Glutamatergic neuron (in vitro differentiated cells): ENCODE results near the gene RO60. TPM values are rescaled to one million over a fixed set of nuclear protein-coding genes. Genes with fewer than 3 reads are reported as not detected.

Experiments
- DNase-seq: peaks from one replicate; pipeline ENCODE4 v3.0.0; 2022
- H3K27ac Mint-ChIP-seq: one replicate; pipeline ENCODE4 v1.8.0; 2020; ENCODE audit warnings: mild to moderate bottlenecking, mixed read lengths, inconsistent platforms; ENCODE audit not compliant: unreplicated experiment
- H3K27me3 Mint-ChIP-seq: one replicate; pipeline ENCODE4 v1.8.0; 2020; ENCODE audit warnings: mild to moderate bottlenecking, moderate library complexity, mixed read lengths, inconsistent platforms; ENCODE audit not compliant: unreplicated experiment
- H3K36me3 Mint-ChIP-seq: one replicate; pipeline ENCODE4 v1.8.0; 2020; ENCODE audit warnings: mild to moderate bottlenecking, mixed read lengths, inconsistent platforms; ENCODE audit not compliant: unreplicated experiment
- H3K4me1 Mint-ChIP-seq: one replicate; pipeline ENCODE4 v1.8.0; 2020; ENCODE audit warnings: mild to moderate bottlenecking, low read depth, mixed read lengths, inconsistent platforms; ENCODE audit not compliant: unreplicated experiment
- H3K4me3 Mint-ChIP-seq: one replicate; pipeline ENCODE4 v1.8.0; 2020; ENCODE audit warnings: mild to moderate bottlenecking, mixed read lengths, inconsistent platforms; ENCODE audit not compliant: unreplicated experiment
- H3K9me3 Mint-ChIP-seq: one replicate; pipeline ENCODE4 v1.8.0; 2020; ENCODE audit warnings: mild to moderate bottlenecking, moderate library complexity, mixed read lengths, inconsistent platforms; ENCODE audit not compliant: unreplicated experiment
- CTCF ChIP-seq: fragments of 200-600 bp; sonication (generic); IDR thresholded peaks from one replicate; pipeline ENCODE4 v1.5.0; 2021; ENCODE audit not compliant: partially characterized antibody, unreplicated experiment
- total RNA-seq: library from RNA; stranded (reverse); fragmentation: NEBNext Ultra II Directional; extraction: Animal tissue kit (Norgen Biotek cat#: 25700); gene quantifications from one replicate; pipeline ENCODE4 v1.2.1, GENCODE V29; 2021; ENCODE audit not compliant: unreplicated experiment

Gene RO60
- total RNA-seq, 1 donor from 2014 or later: 117 TPM

- Mint-ChIP-seq H3K4me1 (no peaks in the 10 kb centered on the region), H3K9me3 (peaks cover 4% of the 10 kb centered on the region), H3K27me3 (peaks cover 1% of the 10 kb centered on the region), H3K36me3 (no peaks in the 10 kb centered on the region), H3K4me3 (peak overlapping the region; percentile 93), H3K27ac (peak overlapping the region; percentile 55)
- no peak for TF ChIP-seq CTCF
- no peak for DNase-seq
Measured at GRCh38 chr1:193105821-193106177, 46.4 kb downstream of the RO60 start.

- no peak overlapping the region for H3K27ac Mint-ChIP-seq
- no peaks in the 10 kb centered on the region for H3K36me3 Mint-ChIP-seq
- no peak for DNase-seq
- H3K27me3 Mint-ChIP-seq: peaks cover 1% of the 10 kb centered on the region
- no peak for TF ChIP-seq CTCF
- H3K4me1 Mint-ChIP-seq: no peaks in the 10 kb centered on the region
- no peak overlapping the region for H3K4me3 Mint-ChIP-seq
- H3K9me3 Mint-ChIP-seq: peaks cover 4% of the 10 kb centered on the region
Measured at GRCh38 chr1:193108471-193108870, 49.1 kb downstream of the RO60 start.

Other genes starting within 250 kb of the RO60 start
- gene UCHL5, start 252 bp upstream of the RO60 start, total RNA-seq: 25.9 TPM
- gene GLRX2, start 45.8 kb downstream of the RO60 start, total RNA-seq: 7.2 TPM
- gene CDC73, start 62.4 kb downstream of the RO60 start, total RNA-seq: 40.0 TPM
- gene B3GALT2, start 127.0 kb downstream of the RO60 start, total RNA-seq: 64.6 TPM